ENCODE results near the gene RNF5.

- no peak for TF ChIP-seq SRF (IDR thresholded peaks at IDR 0.05; ENCODE audit: low read depth)
- no peak for TF ChIP-seq REST (IDR thresholded peaks at IDR 0.05; ENCODE audit: low read depth)
Measured at GRCh38 chr6:32154514-32155161, 23.6 kb upstream of the RNF5 start.
